GM18861 (cell line): ENCODE results near the gene VANGL1.

ENCODE experiments used
- ATAC-seq: cut with Tn5 transposase; IDR thresholded peaks from one replicate; pipeline ENCODE4 v1.9.1; 2021; ENCODE audit not compliant: unreplicated experiment

VANGL1 gene

DNA sequence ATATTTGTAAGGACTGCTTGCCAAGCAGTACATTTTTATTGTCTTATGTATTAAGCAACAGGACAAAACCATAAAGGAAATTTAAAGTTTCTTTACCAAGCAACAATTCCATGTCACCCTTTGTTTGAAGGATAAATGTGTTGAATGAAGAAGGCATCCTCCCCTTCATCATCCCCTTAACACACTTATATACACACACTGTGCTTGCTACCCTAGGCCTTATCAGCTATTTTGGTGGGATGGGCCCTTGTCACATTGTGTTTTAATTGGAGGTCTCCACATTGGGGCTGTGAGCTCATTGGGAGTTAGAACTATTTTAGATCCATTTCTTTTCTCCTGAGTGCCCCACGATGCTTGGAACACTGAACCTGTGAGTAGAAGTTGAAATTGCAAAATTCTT, 1.9 kb downstream of the VANGL1 start:
- ATAC-seq, result no peak

DNA sequence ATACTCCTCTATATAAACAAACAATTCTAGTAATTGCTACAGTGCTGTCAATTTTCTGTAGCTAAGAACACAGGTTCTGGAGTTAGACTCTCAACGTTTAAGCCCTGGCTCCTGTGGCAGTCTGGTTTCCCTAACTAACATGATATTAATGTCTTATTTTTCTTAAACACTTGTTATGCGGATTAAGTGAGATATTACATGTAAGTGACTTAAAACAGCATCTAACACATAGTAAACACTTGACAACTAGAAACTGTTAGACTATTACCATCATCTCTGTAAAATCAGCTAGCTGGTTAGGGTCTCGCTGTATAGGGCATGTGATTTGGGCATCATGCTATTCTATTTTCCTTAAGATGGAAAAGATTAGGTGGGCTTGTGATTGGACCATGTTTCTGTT, 2.3 kb downstream of the VANGL1 start:
- no peak for ATAC-seq

DNA sequence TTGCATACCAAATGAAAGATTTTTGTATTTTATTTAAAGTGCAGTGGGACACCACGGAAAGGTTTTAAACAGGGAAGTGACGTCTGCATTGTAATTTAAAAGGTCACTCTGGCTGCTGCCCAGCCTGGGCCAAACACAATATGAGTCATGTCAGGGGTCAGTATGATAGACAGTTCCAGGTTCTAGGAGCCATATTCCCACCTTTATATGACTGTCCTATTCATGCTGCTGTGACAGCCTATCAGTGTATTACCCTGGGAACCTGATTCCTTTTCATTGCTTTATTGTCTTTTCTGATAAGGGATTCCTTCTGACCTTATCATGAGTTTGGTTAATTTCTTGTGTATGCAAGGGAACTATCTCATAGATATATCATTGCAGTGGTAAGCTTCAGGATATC, 5.3 kb downstream of the VANGL1 start:
- no peak for ATAC-seq

DNA sequence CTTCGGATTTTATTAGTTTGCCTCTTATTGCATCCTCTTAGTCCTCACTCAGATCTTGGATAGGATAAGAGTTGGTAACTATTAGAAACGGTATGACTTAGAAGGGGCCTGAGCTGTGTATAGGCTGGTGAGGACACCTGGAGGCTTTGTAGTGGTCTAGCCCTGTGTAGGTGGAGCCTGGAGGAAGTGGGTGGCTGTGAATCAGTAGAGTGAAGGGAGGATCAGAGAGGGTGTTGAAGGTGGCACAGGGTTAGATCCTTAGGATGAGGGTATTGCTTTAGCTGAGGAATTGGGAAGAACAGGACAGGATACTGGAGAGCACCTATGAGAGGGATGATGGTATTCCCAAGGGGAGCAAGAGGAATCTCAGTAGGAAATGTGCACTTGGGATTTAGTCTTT, 5.7 kb downstream of the VANGL1 start:
- no peak for ATAC-seq

DNA sequence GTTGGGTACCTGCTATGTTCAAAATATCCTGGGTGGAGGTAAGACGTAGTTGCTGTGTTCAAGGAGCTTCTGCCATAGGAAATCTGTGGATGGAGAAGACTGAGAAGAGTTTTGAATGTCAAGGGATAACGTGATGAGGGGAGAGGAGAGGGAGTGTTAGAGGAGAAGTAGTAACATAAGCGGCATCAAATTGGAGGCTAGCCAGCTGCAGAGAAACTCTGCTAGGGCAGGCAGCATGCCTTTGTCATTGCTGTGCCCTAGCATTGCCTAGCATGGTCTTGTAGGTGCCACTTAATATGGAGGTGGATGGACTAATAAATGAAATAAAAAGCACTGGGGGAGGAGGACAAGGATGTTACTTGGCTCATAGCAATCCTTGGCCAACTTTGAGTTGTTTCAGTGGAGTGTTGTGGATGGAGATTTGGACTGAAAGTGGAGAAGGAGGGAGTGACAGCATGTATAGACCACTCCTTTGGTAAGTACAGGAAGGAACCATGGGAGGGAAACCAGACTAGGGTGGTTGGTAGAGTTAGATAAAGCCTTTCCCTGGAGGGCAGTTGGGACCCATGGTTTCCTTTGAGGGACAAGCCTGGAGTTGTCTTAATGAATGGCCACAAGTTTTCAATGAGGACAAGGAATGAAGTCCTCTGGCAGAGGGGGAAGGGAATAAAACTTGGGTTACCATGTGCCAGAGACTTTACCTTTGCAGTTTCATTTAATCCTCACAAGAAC, 6.3 kb downstream of the VANGL1 start:
- no peak for ATAC-seq

DNA sequence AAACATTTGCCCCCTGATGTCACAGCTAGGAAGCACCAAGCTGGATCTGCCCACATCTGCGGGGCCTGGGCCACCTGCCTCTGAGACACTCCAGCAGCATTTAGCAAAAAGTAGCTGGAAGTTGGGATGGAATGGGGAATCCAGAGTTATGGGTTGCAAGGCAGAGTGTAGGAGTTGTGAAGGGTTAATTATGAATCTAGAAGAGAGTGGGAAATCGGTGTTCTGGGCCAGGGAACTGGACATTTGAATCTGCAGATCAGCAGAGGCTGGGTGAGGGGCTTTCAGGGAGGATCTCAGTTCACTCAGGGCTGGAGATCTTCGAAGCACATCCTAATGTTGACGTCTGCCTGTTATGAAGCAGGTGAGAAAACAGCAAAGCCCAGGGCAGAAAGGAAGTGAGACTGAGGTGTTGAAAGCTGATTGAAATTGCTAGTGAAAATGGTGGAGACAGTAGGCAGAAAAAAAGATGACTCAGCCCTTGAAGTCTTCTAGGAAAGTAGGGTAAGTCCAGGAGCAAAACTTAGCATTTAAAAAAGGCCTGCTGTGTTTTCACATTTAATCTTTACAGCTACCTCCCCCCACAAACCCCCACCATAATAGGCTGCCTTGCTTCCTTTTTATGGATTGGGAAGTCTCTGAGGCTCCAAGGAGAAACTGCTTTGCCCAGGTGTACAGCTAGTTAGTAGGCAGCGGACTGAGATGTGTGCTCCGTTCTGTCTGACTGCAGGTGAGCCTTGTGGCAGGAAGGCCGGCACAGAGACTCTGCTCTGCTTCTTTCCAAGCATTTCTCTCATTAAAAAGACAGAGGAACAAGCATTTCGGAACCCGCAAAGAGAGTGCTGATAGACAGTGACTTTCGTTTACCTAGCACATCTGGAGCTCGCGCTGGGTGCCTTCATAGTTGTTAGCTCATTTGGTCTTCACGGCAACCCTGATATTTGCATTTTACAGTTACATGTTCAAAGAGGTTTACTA, 7.2 kb downstream of the VANGL1 start:
- ATAC-seq, result peak; percentile 84

DNA sequence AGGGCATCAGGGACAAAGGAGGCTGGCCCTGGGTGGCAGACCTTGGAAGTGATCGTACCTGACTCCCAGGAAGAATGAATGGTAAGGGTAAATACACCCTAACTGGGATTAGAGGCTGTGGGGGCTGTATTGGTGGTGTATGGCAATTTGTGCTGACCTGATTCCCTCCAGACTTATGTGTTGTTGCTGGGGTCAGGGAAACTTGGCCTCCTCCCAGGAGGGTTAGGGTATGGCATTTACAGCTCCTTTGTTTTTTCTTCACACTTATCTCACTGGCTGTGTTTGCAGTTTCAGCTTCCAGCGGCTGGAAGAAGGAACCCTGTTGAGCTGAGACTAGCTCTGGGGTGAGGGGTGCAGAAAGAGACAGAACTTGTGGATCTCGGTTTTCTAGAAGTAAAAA, 8.2 kb downstream of the VANGL1 start:
- no peak for ATAC-seq

DNA sequence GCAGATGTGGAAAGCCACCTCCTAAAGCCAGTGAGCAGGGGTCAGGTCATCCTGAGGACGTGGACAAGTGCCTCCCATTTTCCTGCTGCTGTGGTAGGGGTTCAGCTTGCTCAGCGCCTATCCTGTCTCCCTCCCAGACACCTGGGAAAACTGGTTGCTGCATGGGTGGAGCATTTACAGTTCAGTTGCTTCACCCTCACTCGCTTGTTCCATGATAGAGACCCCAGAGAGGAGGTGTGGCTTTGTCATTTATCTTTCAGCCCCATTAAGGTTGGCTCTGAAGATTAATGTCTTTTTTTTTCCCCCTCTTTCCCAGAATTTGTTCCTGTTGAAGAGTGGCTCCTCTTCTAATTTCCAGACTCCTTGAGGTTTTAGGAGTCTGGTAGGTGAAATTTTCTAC, 9.2 kb downstream of the VANGL1 start:
- no peak for ATAC-seq

DNA sequence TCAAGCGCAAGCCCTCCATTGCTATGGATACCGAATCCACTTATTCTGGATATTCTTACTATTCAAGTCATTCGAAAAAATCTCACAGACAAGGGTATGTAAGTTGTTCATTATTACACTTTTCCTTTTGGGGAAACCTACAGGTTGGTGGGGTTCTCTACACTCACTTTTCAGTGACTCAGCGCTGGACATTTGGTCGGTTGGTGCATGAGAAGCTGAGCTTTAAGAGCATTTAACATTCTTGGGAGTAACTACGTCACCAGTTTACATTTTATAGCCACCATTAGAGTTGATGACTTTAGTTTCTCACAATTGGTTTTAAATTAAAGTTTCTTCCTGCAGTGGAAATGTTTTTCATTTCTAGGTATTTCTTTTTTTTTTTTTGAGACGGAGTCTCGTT, 9.6 kb downstream of the VANGL1 start:
- ATAC-seq, result no peak

DNA sequence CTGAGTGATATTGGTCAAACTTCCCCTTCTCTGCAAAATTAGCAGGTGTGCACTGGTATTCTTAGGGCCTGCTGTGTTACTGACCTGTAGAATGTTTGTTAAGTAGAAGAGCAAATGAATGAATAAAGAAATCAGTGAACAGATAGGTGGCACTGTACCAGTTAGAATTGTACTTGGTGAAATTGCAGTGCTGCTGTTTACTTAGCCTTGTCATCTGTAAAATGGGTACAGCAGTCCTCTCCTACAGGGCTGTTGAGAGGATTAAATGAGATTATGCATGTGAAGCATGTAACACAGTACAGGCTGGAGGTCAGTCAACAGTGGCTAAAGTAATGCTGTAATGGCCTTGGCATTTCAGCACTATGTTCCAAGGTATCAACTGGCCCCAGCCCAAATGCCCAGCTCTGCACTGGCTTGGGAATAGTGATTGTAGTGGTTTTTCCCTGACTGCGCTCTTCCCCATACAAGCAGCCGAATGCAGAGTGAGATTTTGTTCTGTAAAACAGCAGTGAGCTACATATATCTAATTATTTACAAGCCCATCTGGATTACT, 10.5 kb downstream of the VANGL1 start:
- ATAC-seq, result no peak

DNA sequence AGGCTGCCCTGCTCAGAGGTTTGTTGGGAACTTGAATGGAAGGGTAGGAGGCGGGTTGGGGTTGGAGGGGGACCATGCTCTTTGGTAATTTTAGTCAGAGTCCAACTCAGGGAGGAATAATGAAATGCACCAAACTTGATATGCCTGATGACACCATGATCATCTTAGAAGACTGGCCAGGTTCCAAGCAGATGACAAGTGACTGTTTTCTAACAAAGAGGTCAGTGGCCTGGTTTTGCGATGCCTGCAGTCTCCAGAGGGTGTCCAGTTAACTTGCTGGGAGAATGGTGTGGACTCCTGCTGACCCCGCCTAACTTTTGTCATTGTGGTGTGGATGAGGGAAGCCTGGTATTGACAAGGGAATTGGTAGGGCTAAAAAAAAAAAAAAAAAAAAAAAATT, 12.4 kb downstream of the VANGL1 start:
- ATAC-seq, result no peak

DNA sequence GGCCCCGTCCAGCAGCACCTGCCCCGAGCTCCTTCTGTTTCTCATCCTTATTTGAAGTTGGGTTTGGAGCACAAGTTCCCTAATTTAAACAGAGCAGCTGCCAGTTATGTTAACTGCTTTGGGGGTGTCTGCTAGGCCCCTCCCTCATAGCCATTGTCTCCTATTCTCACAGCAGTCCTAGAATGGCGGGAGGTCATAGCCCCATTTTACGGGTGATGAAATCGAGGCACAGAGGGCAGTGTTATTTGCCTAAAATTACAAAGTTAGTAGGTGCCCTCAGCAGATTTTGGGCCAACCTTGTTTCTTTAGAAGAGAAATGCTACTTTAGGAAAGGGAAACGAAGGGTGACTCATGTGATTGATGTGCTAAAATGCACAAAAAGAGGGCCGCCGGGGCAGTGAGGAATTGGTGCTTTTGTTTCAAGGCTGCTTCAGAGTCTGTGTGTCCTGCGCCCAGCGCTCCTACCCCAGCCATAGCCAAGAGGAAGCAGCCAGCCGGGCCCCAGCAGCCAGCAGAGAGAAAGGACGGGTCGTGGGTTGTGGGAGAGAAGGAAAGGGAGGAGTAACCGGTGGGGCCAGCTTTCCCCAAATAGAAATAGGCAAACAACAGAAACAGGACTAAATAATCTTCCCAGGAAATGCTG, 13.0 kb downstream of the VANGL1 start:
- ATAC-seq, result no peak

DNA sequence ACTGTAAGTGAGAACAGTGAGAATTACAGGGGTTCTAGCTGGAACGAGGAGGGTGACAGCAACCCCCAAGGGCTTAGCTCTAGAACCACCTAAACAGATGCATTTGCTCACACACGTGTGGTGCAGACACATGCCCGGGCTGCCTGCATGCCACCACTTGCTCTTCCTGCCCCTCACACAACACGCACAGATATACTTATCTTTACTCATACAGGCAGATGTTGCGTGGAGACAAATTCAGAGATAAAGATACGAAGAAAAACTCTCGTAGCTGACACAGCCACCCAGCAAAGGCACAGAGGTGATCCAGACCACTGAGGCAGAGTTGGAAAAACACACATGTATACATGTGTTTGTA, 13.5 kb downstream of the VANGL1 start:
- no peak for ATAC-seq

DNA sequence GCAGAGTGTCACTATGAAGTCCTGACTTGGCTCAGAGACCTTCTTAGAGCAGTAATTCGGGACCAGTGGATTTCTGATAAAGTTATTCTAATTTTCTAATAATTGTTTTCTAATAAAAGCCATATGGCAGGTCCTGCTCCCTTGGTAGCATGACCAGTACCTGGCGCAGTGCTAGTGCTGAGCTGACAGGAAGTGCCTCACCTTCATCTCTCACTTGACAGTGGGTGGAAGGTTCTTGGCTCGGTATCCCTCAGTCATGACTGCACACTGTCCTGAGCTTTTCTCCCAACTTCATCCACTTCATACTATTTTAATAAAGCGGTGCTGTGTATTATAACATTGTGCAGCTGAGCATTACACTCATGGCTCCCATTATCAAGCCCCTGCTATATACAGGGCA, 14.1 kb downstream of the VANGL1 start:
- no peak for ATAC-seq

DNA sequence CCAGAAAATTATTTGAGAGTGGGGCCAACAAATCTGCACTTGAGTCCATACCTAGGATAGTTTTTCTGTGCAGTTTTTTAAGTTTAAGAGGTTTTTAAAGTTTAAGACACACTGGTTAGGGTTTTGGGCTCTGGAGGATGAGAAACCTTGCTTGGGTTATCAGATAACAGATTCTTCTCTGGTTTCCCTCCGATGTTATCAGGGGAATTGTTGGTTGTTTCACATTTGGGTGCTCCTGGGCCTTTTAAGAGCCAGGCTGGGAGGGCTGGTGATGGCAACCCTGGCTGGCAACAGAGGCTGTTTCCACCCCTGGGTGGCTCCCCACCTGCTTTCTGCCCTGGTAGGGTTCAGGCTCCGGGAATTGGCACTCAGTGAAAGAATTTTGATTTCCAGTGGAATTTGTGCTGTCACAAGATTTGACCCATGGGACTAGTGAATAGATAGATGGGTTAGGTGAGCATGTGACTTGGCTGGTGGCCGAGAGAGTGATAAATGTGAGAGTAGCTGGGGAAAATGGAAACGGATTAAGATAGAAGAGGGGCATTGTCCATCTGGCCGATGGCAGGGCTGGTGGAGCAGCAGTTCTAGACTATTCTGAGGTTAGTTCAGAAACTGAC, 14.8 kb downstream of the VANGL1 start:
- no peak for ATAC-seq

DNA sequence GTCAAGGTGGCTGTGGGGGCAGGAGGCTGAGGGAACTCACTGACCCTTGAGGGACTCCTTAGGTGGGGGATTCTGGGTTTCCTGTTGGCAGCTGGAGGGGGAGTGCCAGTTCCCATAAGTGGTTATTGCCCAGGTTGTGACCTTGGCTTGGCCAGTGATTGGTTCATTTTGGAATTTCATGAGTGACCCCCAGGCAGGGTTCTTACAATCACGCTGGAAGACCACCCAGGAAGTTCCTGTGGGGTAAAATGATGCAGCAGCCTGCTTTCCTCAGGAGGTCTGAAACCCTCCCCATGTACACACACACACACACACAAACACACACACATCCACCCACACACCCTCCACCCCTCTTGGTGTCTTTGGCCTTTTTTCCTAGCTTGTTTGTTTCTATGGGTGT, 16.9 kb downstream of the VANGL1 start:
- no peak for ATAC-seq

DNA sequence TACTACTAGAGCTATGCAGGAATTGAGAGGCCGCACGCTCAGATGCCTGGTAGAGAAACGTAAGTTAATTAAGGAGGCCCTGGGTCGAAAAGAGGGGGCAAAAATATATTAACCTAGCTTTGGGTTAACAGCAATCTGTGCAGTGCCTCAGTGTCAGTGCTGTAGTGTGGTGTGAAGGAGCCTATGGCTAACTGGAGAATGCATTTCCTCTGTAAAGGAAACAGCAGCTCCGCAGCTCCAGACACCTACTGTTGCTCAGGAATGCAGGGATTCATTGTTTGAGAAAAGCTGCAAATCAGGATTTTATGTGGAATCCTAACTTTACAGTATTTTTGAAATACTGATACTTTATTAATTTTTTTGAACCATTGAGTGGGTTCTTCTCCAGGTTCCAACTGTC, 18.4 kb downstream of the VANGL1 start:
- ATAC-seq, result no peak

DNA sequence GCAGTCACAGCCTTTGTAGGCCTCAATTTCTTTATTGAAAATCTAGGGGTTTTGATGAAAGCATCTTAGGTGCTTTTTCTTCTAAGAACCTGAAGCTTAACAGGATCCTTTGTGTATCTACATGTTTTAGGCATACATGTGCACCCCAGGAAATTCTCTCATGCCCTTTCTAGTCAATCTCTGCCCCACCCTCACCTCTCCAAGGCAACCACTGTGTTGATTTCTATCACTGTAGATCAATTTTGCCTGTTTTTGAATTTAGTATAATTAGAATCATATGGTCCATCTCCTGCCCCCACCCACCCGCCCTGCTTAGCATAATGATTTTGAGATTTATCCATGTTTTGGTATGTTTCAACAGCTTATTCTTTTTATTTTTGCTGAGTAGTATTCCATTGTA, 19.4 kb downstream of the VANGL1 start:
- no peak for ATAC-seq

DNA sequence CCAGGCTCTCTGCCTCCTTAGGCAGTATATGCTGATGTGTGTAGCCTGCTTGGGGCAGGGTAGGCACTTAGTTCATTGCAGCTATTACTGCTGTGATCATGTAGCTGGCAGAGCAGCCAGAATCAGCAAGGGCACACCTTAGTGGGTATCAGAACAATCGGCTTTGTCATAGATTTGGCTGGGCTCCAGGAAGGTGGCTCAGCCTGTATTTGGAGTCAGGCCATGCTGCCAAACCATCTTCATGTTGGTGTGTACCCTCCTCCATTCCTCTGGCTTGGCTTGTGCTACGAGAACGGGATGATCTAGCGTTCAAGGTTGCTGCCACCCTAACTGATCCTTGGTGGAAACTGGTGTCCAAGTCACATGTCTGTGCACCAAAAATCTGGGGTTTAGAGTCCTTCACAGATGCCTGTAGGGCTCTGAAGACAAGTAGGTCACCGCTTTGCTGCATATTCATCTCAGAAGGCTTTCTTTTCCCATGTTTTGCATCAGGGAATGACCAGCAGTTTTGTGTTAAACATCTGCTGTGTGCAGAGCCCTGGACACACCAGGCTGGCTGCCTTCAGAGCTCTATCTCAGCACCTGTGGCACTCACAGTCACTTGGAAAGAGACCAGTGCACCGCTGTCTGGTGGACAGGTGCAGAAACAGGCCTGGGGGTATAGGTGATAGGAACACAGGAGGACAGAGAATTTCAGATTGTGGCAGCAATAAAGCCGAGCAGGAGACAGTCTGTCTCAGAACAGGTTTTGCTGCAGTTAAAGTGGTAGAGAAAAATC, 23.7 kb downstream of the VANGL1 start:
- ATAC-seq, result no peak

DNA sequence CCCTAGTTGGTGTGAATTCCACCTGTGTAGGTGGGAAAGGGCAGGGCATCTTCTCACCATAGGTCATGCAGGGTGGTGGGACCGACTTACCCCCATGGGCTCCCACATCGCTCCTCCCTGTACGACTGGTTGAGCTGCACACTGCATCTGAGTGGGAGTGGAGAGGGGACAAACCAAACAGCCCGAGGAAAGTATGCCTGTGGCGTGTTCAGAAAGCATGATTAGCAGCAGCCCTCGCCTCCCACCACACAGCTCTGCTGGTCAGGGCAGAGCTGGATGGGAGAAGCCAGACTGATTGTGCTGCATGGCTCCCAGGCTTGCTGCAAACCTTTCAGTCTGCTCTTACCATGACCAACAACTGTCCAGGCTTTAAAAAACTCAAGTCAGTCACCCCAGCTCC, 24.4 kb downstream of the VANGL1 start:
- ATAC-seq, result no peak
